ENCODE results near the gene MRFAP1.
"Not testable (repeated sequence)": the region's sequence is repeated elsewhere in the genome, so short reads cannot be mapped to it uniquely, and the experiment has no call there.

The MRFAP1 gene

DNA sequence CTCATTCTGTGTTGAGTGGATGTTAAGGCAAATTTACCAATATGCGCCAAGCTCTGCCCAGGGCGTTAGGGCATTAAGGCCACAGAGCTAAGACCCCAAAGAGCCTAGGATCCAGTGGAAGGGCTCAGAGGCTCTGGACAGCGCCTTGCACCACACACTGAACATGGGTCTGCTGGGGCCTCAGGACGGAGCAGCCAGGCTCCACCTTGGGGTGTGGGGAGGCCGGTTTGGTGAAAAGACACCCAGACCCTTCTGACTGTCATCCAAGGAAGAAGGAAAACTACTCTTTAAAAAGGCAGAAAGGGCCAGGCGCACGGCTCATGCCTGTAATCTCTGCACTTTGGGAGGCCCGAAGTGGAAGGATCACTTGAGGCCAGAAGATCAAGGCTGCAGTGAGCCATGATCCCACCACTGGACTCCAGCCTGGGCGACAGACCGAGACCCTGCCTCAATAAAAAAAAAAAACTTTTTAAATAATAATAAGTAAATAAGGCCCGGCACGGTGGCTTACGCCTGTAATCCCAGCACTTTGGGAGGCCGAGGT is 1.3 kb upstream of the MRFAP1 start:
- no peak for DNase-seq

DNA sequence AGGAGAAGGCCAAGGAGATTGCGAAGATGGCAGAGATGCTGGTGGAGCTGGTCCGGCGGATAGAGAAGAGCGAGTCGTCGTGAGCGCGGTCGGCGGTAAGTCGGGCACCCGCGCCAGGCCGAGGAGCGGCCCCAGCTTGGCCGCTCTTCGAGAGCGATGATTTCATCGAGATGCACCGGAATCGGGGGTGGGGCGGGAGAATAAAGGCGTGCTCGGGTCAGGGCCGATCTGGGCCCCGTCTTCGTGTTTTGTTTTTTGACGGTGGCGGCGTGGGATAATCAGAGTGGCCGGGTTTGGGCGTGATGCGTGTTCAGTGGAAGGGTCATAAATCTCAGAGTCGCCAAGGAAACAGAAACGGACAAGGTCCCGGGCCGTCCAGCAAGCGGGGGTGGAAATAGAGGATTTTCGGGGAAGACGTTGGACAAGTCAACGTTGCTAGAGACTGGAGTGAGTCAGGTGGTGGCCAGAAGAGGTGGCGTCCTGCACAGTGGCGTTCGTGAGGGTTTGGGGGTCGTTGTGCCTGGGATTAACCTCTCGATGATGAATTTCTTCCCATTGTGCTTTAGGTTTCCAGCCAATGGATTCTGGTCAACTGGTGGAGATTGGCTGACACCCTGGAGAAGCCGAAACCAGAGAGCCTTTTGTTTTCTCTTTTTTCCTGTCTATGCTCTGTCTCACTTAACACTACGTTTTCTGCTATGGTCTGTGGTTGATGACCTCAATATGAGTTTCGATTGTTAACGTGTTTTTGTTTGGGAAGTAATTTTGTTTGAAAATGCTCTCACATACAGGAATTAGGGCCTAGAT is 882 bp downstream of the MRFAP1 start:
- peak; percentile 34 for DNase-seq

- DNase-seq, result no peak
Observed at GRCh38 chr4:6641971-6642320, 1.5 kb downstream of the MRFAP1 start.

DNA sequence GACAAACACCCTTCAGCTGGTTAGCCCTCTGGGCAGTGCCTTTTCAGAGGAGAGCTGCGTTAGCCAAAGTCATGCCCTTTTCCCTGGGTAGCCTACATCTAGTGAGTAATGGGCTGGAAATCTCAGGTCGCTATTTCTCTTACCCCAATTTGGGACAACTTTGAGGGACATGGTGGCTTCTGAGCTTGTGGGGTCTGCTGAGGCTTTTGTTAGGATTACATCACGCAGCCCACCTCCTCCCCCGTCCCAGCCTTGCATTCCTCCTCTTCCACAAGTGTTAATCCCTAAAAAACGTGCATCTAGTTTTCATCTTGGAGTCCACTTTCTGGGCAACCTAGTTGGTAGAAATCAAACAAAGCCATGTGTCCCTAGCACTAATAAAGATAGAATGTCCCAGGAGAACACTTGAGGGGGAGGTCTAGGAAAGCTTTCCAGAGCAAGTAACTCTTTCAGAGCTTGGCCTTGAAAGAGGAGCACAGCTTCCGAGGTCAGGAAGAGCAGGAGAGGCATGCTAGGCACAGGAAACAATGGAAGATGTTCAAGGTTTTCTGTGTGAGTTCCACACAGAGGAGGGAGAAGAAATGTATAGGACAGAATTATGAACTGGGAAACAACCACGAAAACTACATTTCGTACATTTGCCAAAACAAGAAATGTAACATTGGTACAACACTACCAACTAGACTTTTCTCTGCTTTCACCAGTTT is 2.8 kb downstream of the MRFAP1 start:
- DNase-seq, result no peak

- no peak for DNase-seq
Observed at GRCh38 chr4:6644792-6645530, 4.5 kb downstream of the MRFAP1 start.

DNA sequence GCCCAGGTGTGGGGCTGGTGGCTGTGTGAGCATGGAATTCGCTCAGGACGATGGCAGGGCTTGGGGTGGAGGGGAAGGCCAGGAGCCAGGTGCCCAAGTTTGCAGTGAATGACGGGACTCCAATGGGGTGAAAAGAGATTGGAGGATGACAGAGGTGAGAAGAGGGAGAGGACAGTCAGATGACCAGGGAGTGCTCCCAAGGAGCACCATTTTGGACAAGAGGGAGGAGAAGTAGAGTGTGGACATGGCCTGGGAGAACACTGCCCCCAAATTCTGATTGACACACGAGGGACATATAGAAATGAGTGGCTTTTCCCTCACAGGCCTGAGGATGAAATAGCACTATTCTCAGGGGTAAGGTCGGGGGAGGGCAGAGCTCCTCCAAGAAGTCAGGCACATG is 6.7 kb downstream of the MRFAP1 start:
- DNase-seq, result no peak

DNA sequence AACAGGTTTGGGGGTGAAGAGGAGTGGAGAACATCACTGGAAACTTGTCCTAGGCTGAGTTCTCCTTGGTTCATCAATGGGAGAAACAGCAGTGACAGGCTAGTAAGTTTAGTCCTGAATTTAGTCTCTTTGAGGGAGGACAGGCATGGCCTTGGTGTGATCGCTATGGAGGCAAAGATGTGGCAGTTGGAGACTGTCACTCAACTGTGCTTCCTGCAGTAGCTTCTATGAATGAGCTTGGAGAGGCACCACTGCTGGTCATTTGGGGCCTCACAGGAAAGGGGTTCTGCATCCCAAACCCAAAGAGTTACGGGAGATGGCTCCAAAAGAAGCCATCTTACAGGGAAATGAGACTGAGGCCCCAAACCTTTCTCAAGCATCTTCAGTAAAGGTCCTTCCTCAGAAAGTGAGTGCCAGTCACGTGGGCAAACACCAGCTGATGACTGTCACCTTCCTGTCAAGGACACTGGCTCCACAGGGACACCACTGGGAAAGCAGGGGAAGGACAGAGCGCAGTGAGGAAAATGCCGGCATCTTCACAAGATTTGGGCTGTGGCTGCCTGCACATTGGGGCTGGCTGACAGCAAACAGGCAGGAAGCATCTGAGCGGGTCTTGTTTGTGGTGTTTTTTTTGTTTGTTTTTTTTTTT is 7.2 kb downstream of the MRFAP1 start:
- DNase-seq, result no peak

GRCh38 chr4:6649216-6649615 is 8.7 kb downstream of the MRFAP1 start:
- DNase-seq, result no peak

DNA sequence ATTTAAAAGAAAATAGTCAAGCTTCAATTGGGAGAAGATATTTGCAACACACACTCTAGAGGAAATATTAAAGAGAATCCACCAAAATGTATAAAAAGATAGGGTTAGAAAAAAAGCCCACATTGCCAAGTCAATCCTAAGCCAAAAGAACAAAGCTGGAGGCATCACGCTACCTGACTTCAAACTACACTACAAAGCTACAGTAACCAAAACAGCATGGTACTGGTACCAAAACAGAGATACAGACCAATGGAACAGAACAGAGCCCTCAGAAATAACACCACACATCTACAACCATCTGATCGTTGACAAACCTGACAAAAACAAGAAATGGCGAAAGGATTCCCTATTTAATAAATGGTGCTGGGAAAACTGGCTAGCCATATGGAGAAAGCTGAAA is 13.7 kb downstream of the MRFAP1 start:
- not testable (repeated sequence) for DNase-seq

DNA sequence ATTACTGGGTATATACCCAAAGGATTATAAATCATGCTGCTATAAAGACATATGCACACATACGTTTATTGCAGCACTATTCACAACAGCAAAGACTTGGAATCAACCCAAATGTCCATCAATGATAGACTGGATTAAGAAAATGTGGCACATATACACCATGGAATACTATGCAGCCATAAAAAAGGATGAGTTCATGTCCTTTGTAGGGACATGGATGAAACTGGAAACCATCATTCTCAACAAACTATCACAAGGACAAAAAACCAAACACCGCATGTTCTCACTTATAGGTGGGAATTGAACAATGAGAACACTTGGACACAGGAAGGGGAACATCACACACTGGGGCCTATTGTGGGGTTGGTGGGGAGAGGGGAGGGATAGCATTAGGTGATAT is 14.8 kb downstream of the MRFAP1 start:
- DNase-seq, result not testable (repeated sequence)

GRCh38 chr4:6655924-6656323 is 15.4 kb downstream of the MRFAP1 start:
- no peak for DNase-seq

GRCh38 chr4:6657242-6658208 is 17.0 kb downstream of the MRFAP1 start:
- no peak for DNase-seq

DNA sequence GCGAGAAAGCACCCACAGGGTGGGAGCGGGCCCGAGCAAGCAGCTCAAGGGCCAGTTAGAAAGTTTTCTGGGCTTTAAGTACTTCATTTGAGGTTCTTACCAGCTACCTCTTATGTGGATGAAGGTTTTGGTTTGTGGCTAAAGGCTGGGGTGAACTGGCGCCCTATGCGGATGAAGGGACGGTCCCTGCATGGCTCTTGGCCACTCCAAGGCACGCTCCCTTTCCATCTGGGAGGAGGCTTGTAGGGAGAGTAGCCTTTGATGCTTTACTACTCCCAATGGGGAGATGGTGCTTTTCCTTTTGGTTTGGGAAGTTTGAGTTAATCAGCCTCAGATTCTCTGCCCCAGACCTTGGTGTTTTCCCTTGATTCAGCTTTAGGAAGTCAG is 17.7 kb downstream of the MRFAP1 start:
- no peak for DNase-seq

- peak; percentile 45 for DNase-seq
Observed at GRCh38 chr4:6658597-6659075, 18.2 kb downstream of the MRFAP1 start.

- DNase-seq, result no peak
Observed at GRCh38 chr4:6659897-6660296, 19.4 kb downstream of the MRFAP1 start.

DNA sequence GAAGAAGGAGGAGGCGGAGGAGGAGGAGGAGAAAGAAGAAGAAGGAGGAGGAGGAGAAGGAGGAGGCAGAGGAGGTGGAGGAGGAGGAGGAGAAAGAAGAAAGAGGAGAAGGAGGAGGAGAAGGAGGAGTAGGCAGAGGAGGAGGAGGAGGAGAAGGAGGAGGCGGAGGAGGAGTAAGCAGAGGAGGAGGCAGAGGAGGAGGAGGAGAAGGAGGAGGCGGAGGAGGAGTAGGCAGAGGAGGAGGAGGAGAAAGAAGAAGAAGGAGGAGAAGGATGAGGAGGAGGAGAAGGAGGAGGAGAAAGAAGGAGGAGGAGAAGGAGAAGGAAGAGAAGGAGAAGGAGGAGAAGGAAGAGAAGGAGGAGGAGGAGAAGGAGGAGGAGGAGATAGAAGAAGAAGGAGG is 19.9 kb downstream of the MRFAP1 start:
- DNase-seq, result no peak

GRCh38 chr4:6662591-6662990 is 22.1 kb downstream of the MRFAP1 start:
- no peak for DNase-seq

DNA sequence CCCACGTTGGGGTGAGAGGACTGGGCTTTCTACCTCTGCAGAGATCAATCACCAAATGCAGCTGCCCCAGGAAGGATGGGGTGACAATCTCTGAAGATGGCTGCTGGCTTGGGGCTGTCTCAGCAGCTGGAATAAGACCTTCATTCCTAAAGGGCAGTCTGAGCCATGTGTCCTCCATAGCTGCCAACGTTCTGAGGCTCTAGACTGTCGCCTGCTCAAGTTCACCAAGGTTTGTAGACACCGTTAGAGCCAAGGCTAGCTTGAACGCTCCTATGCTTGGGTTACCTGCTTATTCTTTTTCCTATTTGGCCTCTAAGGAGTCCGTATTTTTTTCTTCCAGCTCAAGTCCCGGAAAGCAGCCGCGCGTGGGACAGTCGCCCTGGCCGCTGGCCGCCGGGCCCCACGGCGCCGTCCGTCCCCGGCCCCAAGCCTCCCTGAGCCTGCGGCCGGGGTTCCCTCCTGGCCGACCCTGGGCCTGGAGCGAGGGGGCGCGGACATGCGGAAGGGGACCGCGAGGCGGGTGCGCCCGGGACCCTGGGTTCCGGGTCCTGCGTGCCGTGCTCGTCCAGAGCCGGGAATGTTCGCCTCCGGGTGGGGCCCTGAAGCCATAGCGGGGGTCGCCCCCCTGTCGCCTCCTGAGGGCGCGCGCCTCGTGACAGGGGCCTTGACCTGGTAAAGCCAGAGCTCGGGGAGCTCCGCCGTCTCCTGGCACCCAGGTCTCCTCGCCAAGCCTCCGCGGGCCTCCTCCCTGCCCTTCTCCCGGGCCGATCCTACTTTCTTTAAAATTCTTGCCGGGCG is 23.3 kb downstream of the MRFAP1 start:
- no peak for DNase-seq

DNA sequence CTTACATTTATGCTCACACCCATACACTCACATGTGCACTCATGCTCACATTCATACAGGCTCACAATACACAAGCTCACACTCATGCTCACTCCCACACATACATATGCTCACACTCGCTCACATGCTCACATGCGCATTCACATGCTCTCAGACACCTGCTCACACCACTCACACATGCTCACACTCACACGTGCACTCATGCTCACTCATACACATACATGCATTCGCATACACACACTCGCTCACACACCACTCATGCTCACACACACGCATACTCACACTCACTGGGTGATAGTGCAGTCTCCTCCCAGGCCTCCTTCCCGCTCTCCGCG is 24.8 kb downstream of the MRFAP1 start:
- DNase-seq, result no peak

- no peak for DNase-seq
Observed at GRCh38 chr4:6668391-6668790, 27.9 kb downstream of the MRFAP1 start.

- no peak for DNase-seq
Observed at GRCh38 chr4:6671648-6672047, 31.2 kb downstream of the MRFAP1 start.

Measured in activated effector memory CD4-positive, alpha-beta T cell treated with Interleukin-2 at 50 U/mL for 16 hours (primary cell).